Measurements from ENCODE around the gene NPM1.
A peak's percentile ranks its signal among the peaks of the same experiment; 100 is the strongest.
"Not testable (repeated sequence)": the region's sequence is repeated elsewhere in the genome, so short reads cannot be mapped to it uniquely, and the experiment has no call there.

The NPM1 gene

GRCh38 chr5:171351536-171352073, 36.0 kb upstream of the NPM1 start:
- TF ChIP-seq POLR2A (IDR thresholded peaks at IDR 0.05; ENCODE audit: extremely low read depth, insufficient read length) (no peak), MYC (IDR thresholded peaks at IDR 0.05; ENCODE audit: low read depth, low read length) (no peak), MAX (IDR thresholded peaks at IDR 0.05; ENCODE audit: low read depth, low read length) (no peak)
- TF ChIP-seq, protein P1, sequence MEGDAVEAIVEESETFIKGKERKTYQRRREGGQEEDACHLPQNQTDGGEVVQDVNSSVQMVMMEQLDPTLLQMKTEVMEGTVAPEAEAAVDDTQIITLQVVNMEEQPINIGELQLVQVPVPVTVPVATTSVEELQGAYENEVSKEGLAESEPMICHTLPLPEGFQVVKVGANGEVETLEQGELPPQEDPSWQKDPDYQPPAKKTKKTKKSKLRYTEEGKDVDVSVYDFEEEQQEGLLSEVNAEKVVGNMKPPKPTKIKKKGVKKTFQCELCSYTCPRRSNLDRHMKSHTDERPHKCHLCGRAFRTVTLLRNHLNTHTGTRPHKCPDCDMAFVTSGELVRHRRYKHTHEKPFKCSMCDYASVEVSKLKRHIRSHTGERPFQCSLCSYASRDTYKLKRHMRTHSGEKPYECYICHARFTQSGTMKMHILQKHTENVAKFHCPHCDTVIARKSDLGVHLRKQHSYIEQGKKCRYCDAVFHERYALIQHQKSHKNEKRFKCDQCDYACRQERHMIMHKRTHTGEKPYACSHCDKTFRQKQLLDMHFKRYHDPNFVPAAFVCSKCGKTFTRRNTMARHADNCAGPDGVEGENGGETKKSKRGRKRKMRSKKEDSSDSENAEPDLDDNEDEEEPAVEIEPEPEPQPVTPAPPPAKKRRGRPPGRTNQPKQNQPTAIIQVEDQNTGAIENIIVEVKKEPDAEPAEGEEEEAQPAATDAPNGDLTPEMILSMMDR (IDR thresholded peaks at IDR 0.05; ENCODE audit: low read depth, low read length) = no peak
- DNase-seq (ENCODE audit: low read depth) = no peak
- no peak overlapping the region for H3K4me3 ChIP-seq (ENCODE audit: low read depth, low read length)

DNA sequence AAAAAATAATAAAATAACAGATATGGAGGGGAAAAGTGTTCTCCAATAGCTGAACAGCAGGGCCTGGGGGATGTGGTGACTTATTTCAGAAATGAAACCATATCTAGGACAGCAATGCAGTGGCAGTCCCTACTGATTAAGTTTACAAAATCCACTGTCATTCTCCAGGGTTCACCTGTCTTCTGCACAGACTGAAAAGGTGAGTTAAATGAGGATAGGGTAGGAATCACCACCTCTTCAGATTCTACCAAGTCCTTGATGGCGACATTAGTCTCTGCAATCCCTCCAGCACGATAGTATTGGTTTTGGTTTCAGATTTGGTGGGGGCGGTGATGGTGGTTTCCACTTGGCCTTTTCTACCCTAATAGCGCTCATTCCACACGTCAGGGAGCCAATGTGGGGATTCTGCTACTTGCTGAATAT, 32.3 kb upstream of the NPM1 start:
- no peak overlapping the region for H3K4me3 ChIP-seq (ENCODE audit: low read depth, low read length)
- no peak for DNase-seq (ENCODE audit: low read depth)
- TF ChIP-seq MYC (IDR thresholded peaks at IDR 0.05; ENCODE audit: low read depth, low read length) = no peak
- no peak for TF ChIP-seq MAX (IDR thresholded peaks at IDR 0.05; ENCODE audit: low read depth, low read length)

DNA sequence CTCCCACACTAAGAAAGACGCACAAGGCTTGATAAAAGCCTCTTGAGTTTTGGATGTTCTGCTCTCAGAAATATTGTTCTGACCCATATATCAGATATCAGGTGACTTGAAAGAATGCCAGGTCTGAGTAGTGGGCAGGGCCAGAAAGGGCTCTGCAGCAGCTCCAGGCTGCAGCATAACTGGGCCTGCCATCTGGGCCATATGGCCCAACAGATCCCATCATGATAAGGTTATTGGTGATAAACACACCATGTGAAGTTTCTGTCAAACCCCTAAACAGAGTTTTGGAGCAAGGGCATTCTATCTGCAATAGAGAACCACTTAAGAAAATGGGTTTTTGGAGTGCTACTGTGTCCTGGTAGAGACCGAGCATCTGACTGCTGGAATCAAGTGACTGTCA, 29.8 kb upstream of the NPM1 start:
- H3K4me3 ChIP-seq (ENCODE audit: low read depth, low read length) = no peak overlapping the region
- TF ChIP-seq MYC (IDR thresholded peaks at IDR 0.05; ENCODE audit: low read depth, low read length) = no peak
- TF ChIP-seq, protein P1 (IDR thresholded peaks at IDR 0.05; ENCODE audit: low read depth, low read length) = no peak
- no peak for TF ChIP-seq MAX (IDR thresholded peaks at IDR 0.05; ENCODE audit: low read depth, low read length)
- no peak for TF ChIP-seq POLR2A (IDR thresholded peaks at IDR 0.05; ENCODE audit: extremely low read depth, insufficient read length)
- DNase-seq (ENCODE audit: low read depth) = no peak

GRCh38 chr5:171361151-171361550, 26.5 kb upstream of the NPM1 start:
- H3K4me3 ChIP-seq (ENCODE audit: low read depth, low read length); DNase-seq (ENCODE audit: low read depth): not testable (repeated sequence)

DNA sequence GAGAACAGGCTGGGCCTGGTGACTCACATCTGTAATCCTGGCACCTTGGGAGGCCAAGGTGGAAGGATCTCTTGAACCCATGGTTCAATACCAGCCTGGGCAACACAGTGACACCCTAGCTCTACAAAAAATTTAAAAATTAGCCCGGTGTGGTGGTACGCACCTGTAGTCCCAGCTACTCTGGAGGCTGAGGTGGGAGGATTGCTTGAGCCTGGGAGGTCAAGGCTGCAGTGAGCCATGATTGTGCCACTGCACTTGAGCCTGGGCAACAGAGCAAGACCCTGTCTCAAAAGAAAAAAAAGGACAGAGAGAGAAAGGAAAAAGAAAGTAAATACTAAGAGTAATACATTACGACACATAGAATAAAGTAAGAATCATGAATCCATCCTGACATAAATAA, 24.4 kb upstream of the NPM1 start:
- H3K4me3 ChIP-seq (ENCODE audit: low read depth, low read length); DNase-seq (ENCODE audit: low read depth): not testable (repeated sequence)

- TF ChIP-seq POLR2A (IDR thresholded peaks at IDR 0.05; ENCODE audit: extremely low read depth, insufficient read length) (no peak), MYC (IDR thresholded peaks at IDR 0.05; ENCODE audit: low read depth, low read length) (no peak), MAX (IDR thresholded peaks at IDR 0.05; ENCODE audit: low read depth, low read length) (no peak)
- TF ChIP-seq, protein P1 (IDR thresholded peaks at IDR 0.05; ENCODE audit: low read depth, low read length) = no peak
- H3K4me3 ChIP-seq (ENCODE audit: low read depth, low read length) = no peak overlapping the region
- DNase-seq (ENCODE audit: low read depth) = peak; percentile 64
Measured at GRCh38 chr5:171363846-171364245, 23.8 kb upstream of the NPM1 start.

- TF ChIP-seq, protein P1 (IDR thresholded peaks at IDR 0.05; ENCODE audit: low read depth, low read length) = peak; percentile 59
- TF ChIP-seq POLR2A (IDR thresholded peaks at IDR 0.05; ENCODE audit: extremely low read depth, insufficient read length) = no peak
Measured at GRCh38 chr5:171365351-171365750, 22.3 kb upstream of the NPM1 start.

More at GRCh38 chr5:171365351-171365750, 22.3 kb upstream of the NPM1 start:
- peak; percentile 53 for DNase-seq (ENCODE audit: low read depth)
- no peak overlapping the region for H3K4me3 ChIP-seq (ENCODE audit: low read depth, low read length)
